Measurements from ENCODE around the gene DGLUCY.

DGLUCY gene

DNA sequence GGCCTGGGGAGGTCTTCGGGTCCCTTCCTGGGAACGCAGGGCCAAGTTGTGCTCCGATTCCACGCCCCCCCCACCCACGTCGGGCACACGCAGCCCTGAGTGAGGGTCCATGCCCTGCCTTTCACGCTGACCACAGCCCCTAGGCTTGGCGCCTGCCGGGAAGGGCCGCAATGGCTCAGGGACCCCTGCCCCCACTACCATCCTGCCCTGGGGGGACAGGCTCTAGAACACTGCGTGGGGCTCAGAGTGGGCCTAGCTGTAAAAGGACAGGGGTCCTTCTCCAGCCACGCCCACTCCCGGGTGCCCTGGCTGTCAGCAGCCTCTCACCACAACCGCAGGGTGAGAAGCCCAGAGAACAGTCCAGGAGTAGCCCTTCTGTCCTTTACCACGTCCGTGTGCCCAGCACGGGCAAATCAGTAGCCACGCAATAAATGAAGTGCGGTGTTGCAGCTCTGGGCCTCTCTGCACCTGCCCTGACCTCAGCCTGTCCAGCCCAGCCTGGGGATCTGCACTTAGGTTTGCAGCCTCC lies 140.0 kb downstream of the DGLUCY start:
- ATAC-seq = no peak
- TF ChIP-seq ARNTL (CRISPR knock-in tag; IDR thresholded peaks at IDR 0.05; ENCODE audit: borderline replicate concordance, low read depth) = no peak
- TF ChIP-seq ESRRG (CRISPR knock-in tag; IDR thresholded peaks at IDR 0.05) = no peak
- TF ChIP-seq, protein P1, sequence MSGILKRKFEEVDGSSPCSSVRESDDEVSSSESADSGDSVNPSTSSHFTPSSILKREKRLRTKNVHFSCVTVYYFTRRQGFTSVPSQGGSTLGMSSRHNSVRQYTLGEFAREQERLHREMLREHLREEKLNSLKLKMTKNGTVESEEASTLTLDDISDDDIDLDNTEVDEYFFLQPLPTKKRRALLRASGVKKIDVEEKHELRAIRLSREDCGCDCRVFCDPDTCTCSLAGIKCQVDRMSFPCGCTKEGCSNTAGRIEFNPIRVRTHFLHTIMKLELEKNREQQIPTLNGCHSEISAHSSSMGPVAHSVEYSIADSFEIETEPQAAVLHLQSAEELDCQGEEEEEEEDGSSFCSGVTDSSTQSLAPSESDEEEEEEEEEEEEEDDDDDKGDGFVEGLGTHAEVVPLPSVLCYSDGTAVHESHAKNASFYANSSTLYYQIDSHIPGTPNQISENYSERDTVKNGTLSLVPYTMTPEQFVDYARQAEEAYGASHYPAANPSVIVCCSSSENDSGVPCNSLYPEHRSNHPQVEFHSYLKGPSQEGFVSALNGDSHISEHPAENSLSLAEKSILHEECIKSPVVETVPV (CRISPR knock-in tag; IDR thresholded peaks at IDR 0.05) = no peak
- TF ChIP-seq TOX (CRISPR knock-in tag; IDR thresholded peaks at IDR 0.05; ENCODE audit: borderline replicate concordance) = no peak
- TF ChIP-seq, protein P2, sequence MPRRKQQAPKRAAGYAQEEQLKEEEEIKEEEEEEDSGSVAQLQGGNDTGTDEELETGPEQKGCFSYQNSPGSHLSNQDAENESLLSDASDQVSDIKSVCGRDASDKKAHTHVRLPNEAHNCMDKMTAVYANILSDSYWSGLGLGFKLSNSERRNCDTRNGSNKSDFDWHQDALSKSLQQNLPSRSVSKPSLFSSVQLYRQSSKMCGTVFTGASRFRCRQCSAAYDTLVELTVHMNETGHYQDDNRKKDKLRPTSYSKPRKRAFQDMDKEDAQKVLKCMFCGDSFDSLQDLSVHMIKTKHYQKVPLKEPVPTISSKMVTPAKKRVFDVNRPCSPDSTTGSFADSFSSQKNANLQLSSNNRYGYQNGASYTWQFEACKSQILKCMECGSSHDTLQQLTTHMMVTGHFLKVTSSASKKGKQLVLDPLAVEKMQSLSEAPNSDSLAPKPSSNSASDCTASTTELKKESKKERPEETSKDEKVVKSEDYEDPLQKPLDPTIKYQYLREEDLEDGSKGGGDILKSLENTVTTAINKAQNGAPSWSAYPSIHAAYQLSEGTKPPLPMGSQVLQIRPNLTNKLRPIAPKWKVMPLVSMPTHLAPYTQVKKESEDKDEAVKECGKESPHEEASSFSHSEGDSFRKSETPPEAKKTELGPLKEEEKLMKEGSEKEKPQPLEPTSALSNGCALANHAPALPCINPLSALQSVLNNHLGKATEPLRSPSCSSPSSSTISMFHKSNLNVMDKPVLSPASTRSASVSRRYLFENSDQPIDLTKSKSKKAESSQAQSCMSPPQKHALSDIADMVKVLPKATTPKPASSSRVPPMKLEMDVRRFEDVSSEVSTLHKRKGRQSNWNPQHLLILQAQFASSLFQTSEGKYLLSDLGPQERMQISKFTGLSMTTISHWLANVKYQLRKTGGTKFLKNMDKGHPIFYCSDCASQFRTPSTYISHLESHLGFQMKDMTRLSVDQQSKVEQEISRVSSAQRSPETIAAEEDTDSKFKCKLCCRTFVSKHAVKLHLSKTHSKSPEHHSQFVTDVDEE (CRISPR knock-in tag; IDR thresholded peaks at IDR 0.05) = no peak
- no peak for TF ChIP-seq ZC3H10 (CRISPR knock-in tag; IDR thresholded peaks at IDR 0.05)
- TF ChIP-seq ZFP3 (CRISPR knock-in tag; IDR thresholded peaks at IDR 0.05) = no peak
- no peak for TF ChIP-seq ZFP30 (CRISPR knock-in tag; IDR thresholded peaks at IDR 0.05)

DNA sequence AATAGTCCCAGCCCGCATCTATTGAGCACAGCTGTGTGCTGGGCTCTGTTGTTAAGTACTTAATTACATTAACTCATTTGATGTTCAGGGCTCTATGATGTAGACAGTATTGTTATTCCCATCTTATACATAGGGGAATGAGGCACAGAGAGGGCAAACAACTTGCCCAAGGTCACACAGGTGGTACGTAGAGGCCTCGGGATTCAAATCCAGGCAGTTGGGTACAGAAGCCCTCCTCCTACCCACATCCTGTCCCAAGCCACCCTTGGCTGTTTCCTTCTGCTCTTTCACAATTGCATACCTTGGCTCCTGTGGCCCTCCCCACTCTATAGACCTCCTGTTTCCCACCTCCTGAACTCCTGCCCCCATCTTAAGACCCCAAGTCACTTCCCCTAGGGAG lies 140.6 kb downstream of the DGLUCY start:
- no peak for TF ChIP-seq CSDC2 (CRISPR knock-in tag; IDR thresholded peaks at IDR 0.05)
- no peak for TF ChIP-seq GLIS3 (CRISPR knock-in tag; IDR thresholded peaks at IDR 0.05)
- ATAC-seq = no peak

DNA sequence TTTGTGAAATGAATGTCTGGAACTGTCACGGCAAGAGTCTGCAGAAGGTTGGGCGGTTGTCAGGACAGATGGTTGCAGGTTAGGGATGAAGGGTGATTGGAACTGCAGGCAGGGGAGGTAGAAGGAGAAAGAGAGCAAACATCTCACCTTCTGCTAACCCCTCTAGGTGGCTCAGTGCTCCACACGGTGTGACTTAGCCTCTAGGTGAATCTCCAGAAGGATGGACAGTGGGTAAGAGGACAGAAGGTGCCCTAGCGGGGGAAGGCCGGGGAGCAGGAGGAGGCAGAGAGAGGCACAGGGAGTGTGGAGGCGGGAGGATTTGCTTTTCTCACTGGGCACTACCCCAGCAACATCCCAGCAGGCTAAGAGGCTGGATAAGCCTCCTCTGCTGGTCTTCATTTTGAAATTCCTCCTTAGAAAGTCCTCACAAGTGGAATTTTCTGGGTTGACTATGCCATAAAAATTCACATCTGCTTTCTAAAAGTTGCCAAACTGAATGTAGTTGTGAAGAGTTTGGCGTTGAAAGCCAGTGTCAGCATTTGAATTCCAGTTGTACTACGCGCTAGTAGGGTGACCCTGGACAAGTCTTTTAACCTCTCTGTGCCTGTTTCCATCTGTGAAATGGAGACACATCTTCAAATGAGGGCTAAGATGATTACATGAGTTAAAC lies 141.3 kb downstream of the DGLUCY start:
- no peak for TF ChIP-seq RARB (CRISPR knock-in tag; IDR thresholded peaks at IDR 0.05)
- TF ChIP-seq ZC3H10 (CRISPR knock-in tag; IDR thresholded peaks at IDR 0.05) = no peak
- no peak for TF ChIP-seq SNAI2 (CRISPR knock-in tag; IDR thresholded peaks at IDR 0.05)
- no peak for TF ChIP-seq OSR1 (CRISPR knock-in tag; IDR thresholded peaks at IDR 0.05)
- TF ChIP-seq BACH2 (CRISPR knock-in tag; IDR thresholded peaks at IDR 0.05; ENCODE audit: borderline replicate concordance) = no peak
- no peak for TF ChIP-seq TCF4 (CRISPR knock-in tag; IDR thresholded peaks at IDR 0.05; ENCODE audit: borderline replicate concordance)
- no peak for TF ChIP-seq GLIS3 (CRISPR knock-in tag; IDR thresholded peaks at IDR 0.05)
- TF ChIP-seq, protein P3, sequence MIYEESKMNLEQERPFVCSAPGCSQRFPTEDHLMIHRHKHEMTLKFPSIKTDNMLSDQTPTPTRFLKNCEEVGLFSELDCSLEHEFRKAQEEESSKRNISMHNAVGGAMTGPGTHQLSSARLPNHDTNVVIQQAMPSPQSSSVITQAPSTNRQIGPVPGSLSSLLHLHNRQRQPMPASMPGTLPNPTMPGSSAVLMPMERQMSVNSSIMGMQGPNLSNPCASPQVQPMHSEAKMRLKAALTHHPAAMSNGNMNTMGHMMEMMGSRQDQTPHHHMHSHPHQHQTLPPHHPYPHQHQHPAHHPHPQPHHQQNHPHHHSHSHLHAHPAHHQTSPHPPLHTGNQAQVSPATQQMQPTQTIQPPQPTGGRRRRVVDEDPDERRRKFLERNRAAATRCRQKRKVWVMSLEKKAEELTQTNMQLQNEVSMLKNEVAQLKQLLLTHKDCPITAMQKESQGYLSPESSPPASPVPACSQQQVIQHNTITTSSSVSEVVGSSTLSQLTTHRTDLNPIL (CRISPR knock-in tag; IDR thresholded peaks at IDR 0.05; ENCODE audit: low read depth) = no peak
- TF ChIP-seq TOX (CRISPR knock-in tag; IDR thresholded peaks at IDR 0.05; ENCODE audit: borderline replicate concordance) = no peak
- TF ChIP-seq ISL1 (CRISPR knock-in tag; IDR thresholded peaks at IDR 0.05) = no peak
- TF ChIP-seq ZNF565 (CRISPR knock-in tag; conservative IDR thresholded peaks at IDR 0.05; ENCODE audit: low read depth) = no peak
- no peak for TF ChIP-seq ZNF70 (CRISPR knock-in tag; IDR thresholded peaks at IDR 0.05)
- TF ChIP-seq, protein P4, sequence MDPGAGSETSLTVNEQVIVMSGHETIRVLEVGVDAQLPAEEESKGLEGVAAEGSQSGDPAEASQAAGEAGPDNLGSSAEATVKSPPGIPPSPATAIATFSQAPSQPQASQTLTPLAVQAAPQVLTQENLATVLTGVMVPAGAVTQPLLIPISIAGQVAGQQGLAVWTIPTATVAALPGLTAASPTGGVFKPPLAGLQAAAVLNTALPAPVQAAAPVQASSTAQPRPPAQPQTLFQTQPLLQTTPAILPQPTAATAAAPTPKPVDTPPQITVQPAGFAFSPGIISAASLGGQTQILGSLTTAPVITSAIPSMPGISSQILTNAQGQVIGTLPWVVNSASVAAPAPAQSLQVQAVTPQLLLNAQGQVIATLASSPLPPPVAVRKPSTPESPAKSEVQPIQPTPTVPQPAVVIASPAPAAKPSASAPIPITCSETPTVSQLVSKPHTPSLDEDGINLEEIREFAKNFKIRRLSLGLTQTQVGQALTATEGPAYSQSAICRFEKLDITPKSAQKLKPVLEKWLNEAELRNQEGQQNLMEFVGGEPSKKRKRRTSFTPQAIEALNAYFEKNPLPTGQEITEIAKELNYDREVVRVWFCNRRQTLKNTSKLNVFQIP (CRISPR knock-in tag; IDR thresholded peaks at IDR 0.05; ENCODE audit: borderline replicate concordance, low read depth) = no peak
- TF ChIP-seq, protein P2 (CRISPR knock-in tag; IDR thresholded peaks at IDR 0.05) = no peak
- TF ChIP-seq ESRRG (CRISPR knock-in tag; IDR thresholded peaks at IDR 0.05) = no peak
- TF ChIP-seq, protein P5, sequence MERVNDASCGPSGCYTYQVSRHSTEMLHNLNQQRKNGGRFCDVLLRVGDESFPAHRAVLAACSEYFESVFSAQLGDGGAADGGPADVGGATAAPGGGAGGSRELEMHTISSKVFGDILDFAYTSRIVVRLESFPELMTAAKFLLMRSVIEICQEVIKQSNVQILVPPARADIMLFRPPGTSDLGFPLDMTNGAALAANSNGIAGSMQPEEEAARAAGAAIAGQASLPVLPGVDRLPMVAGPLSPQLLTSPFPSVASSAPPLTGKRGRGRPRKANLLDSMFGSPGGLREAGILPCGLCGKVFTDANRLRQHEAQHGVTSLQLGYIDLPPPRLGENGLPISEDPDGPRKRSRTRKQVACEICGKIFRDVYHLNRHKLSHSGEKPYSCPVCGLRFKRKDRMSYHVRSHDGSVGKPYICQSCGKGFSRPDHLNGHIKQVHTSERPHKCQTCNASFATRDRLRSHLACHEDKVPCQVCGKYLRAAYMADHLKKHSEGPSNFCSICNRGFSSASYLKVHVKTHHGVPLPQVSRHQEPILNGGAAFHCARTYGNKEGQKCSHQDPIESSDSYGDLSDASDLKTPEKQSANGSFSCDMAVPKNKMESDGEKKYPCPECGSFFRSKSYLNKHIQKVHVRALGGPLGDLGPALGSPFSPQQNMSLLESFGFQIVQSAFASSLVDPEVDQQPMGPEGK (CRISPR knock-in tag; IDR thresholded peaks at IDR 0.05; ENCODE audit: borderline replicate concordance) = no peak
- TF ChIP-seq ZNF8 (CRISPR knock-in tag; IDR thresholded peaks at IDR 0.05) = no peak
- TF ChIP-seq ZFP30 (CRISPR knock-in tag; IDR thresholded peaks at IDR 0.05) = no peak
- ATAC-seq = no peak

All from SK-N-SH treated with all-trans-retinoic acid at 6 μM for 48 hours (cell line).